HEK293 (cell line): ENCODE data around the gene PITRM1.

ENCODE experiments used
- CTCF ChIP-seq: fragments of 450-650 bp; formaldehyde crosslinking; IDR thresholded peaks from 2 replicates; pipeline ENCODE4 v1.5.1; 2016; ENCODE audit warnings: missing biosample characterization, missing genetic modification characterization
- INSM2 ChIP-seq: fragments of 450-650 bp; formaldehyde crosslinking; IDR thresholded peaks from 2 replicates; pipeline ENCODE4 v1.5.1; 2016; ENCODE audit warnings: missing biosample characterization, missing genetic modification characterization
- KLF7 ChIP-seq: fragments of 450-650 bp; formaldehyde crosslinking; IDR thresholded peaks from 2 replicates; pipeline ENCODE4 v1.5.1; 2016; ENCODE audit warnings: missing biosample characterization, missing genetic modification characterization, borderline replicate concordance
- YY1 ChIP-seq: fragments of 450-650 bp; formaldehyde crosslinking; IDR thresholded peaks from 2 replicates; pipeline ENCODE4 v1.5.1; 2018; ENCODE audit warnings: missing biosample characterization, missing genetic modification characterization
- ZBTB26 ChIP-seq: fragments of 450-650 bp; formaldehyde crosslinking; optimal IDR thresholded peaks from 2 replicates; pipeline ENCODE3; 2016; ENCODE audit warnings: missing biosample characterization, mild to moderate bottlenecking, missing genetic modification characterization
- ZFHX2 ChIP-seq: fragments of 450-650 bp; formaldehyde crosslinking; conservative IDR thresholded peaks from 2 replicates; pipeline ENCODE4 v1.5.1; 2016; ENCODE audit warnings: missing biosample characterization, missing genetic modification characterization
- ZFP69B ChIP-seq: fragments of 450-650 bp; formaldehyde crosslinking; IDR thresholded peaks from 2 replicates; pipeline ENCODE4 v1.5.1; 2016; ENCODE audit warnings: missing biosample characterization, missing genetic modification characterization
- ZNF146 ChIP-seq: fragments of 450-650 bp; formaldehyde crosslinking; IDR thresholded peaks from 2 replicates; pipeline ENCODE4 v1.5.1; 2016; ENCODE audit warnings: missing biosample characterization, missing genetic modification characterization
- ZNF707 ChIP-seq: fragments of 450-650 bp; formaldehyde crosslinking; IDR thresholded peaks from 2 replicates; pipeline ENCODE4 v1.5.1; 2016; ENCODE audit warnings: missing biosample characterization, missing genetic modification characterization
- ZNF830 ChIP-seq: fragments of 450-650 bp; IDR thresholded peaks from 2 replicates; pipeline ENCODE4 v1.5.0; 2018; ENCODE audit warnings: missing biosample characterization, missing genetic modification characterization, low read depth, mild to moderate bottlenecking, moderate library complexity
- ZSCAN18 ChIP-seq: fragments of 450-650 bp; formaldehyde crosslinking; IDR thresholded peaks from 2 replicates; pipeline ENCODE4 v1.5.1; 2016; ENCODE audit warnings: missing biosample characterization, missing genetic modification characterization

GRCh38 chr10:3103646-3104045 lies 68.9 kb downstream of the PITRM1 start:
- TF ChIP-seq ZNF707 (tag by site-specific recombination) = no peak
- TF ChIP-seq CTCF (tag by site-specific recombination) = no peak
- no peak for TF ChIP-seq KLF7
- no peak for TF ChIP-seq ZSCAN18 (tag by site-specific recombination)
- no peak for TF ChIP-seq INSM2 (tag by site-specific recombination)
- no peak for TF ChIP-seq YY1 (tag by site-specific recombination)
- no peak for TF ChIP-seq ZNF830 (tag by site-specific recombination)
- no peak for TF ChIP-seq ZFHX2 (tag by site-specific recombination)
- no peak for TF ChIP-seq ZFP69B (tag by site-specific recombination)
- TF ChIP-seq ZNF146 = no peak
- TF ChIP-seq ZBTB26 (tag by site-specific recombination) = no peak
